Measurements from ENCODE around the gene RAB40C. TPM values are rescaled to one million over a fixed set of nuclear protein-coding genes. Genes with fewer than 3 reads are reported as not detected.

RAB40C gene
- total and polyA plus RNA-seq, 9 of the 15 experiments (the other 6 are each of a cell fraction or from before 2014, with no cell fraction given), result 0.17 to 23.4 (median 8.7) TPM

GRCh38 chr16:589658-590187, at the start of gene RAB40C (continued):
- TF ChIP-seq, protein P1, sequence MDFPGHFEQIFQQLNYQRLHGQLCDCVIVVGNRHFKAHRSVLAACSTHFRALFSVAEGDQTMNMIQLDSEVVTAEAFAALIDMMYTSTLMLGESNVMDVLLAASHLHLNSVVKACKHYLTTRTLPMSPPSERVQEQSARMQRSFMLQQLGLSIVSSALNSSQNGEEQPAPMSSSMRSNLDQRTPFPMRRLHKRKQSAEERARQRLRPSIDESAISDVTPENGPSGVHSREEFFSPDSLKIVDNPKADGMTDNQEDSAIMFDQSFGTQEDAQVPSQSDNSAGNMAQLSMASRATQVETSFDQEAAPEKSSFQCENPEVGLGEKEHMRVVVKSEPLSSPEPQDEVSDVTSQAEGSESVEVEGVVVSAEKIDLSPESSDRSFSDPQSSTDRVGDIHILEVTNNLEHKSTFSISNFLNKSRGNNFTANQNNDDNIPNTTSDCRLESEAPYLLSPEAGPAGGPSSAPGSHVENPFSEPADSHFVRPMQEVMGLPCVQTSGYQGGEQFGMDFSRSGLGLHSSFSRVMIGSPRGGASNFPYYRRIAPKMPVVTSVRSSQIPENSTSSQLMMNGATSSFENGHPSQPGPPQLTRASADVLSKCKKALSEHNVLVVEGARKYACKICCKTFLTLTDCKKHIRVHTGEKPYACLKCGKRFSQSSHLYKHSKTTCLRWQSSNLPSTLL (IDR thresholded peaks at IDR 0.05), result no peak
- TF ChIP-seq HDAC8 (tag; IDR thresholded peaks at IDR 0.05) (no peak), ZNF41 (CRISPR knock-in tag; conservative IDR thresholded peaks at IDR 0.05) (no peak), LCOR (CRISPR knock-in tag; IDR thresholded peaks at IDR 0.05) (no peak), BMI1 (IDR thresholded peaks at IDR 0.05; ENCODE audit: low read length) (no peak), SMAD2 (IDR thresholded peaks at IDR 0.05; ENCODE audit: low read depth, low read length) (no peak), MAZ (CRISPR knock-in tag; conservative IDR thresholded peaks at IDR 0.05 in 1 of 2, IDR thresholded peaks at IDR 0.05 in 1 of 2) (peak; percentile 43 to 54; a peak in 2 of 4 replicates), PRDM10 (IDR thresholded peaks at IDR 0.05; ENCODE audit: partially characterized antibody) (peak; percentile 81), ZNF830 (CRISPR knock-in tag; IDR thresholded peaks at IDR 0.05) (no peak), ZBTB7A (IDR thresholded peaks at IDR 0.05; ENCODE audit: borderline replicate concordance, control insufficient read depth, low read depth, low read length) (peak; percentile 29; the same call in 1 of the 2 replicates), HSF4 (CRISPR knock-in tag; IDR thresholded peaks at IDR 0.05; ENCODE audit: borderline replicate concordance) (no peak), PRPF4 (IDR thresholded peaks at IDR 0.05; ENCODE audit: insufficient read depth, low read depth, low read length, poor library complexity, severe bottlenecking) (no peak)
- TF ChIP-seq, protein P2, sequence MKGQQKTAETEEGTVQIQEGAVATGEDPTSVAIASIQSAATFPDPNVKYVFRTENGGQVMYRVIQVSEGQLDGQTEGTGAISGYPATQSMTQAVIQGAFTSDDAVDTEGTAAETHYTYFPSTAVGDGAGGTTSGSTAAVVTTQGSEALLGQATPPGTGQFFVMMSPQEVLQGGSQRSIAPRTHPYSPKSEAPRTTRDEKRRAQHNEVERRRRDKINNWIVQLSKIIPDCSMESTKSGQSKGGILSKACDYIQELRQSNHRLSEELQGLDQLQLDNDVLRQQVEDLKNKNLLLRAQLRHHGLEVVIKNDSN (CRISPR knock-in tag; IDR thresholded peaks at IDR 0.05), result no peak
- TF ChIP-seq, protein P3, sequence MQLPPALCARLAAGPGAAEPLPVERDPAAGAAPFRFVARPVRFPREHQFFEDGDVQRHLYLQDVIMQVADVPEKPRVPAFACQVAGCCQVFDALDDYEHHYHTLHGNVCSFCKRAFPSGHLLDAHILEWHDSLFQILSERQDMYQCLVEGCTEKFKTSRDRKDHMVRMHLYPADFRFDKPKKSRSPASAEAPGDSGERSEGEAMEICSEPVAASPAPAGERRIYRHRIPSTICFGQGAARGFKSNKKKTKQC (CRISPR knock-in tag; IDR thresholded peaks at IDR 0.05), result no peak
- TF ChIP-seq, protein P4, sequence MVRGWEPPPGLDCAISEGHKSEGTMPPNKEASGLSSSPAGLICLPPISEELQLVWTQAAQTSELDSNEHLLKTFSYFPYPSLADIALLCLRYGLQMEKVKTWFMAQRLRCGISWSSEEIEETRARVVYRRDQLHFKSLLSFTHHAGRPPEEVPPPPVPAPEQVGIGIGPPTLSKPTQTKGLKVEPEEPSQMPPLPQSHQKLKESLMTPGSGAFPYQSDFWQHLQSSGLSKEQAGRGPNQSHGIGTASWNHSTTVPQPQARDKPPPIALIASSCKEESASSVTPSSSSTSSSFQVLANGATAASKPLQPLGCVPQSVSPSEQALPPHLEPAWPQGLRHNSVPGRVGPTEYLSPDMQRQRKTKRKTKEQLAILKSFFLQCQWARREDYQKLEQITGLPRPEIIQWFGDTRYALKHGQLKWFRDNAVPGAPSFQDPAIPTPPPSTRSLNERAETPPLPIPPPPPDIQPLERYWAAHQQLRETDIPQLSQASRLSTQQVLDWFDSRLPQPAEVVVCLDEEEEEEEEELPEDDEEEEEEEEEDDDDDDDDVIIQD (CRISPR knock-in tag; IDR thresholded peaks at IDR 0.05), result no peak
- TF ChIP-seq, protein P5, sequence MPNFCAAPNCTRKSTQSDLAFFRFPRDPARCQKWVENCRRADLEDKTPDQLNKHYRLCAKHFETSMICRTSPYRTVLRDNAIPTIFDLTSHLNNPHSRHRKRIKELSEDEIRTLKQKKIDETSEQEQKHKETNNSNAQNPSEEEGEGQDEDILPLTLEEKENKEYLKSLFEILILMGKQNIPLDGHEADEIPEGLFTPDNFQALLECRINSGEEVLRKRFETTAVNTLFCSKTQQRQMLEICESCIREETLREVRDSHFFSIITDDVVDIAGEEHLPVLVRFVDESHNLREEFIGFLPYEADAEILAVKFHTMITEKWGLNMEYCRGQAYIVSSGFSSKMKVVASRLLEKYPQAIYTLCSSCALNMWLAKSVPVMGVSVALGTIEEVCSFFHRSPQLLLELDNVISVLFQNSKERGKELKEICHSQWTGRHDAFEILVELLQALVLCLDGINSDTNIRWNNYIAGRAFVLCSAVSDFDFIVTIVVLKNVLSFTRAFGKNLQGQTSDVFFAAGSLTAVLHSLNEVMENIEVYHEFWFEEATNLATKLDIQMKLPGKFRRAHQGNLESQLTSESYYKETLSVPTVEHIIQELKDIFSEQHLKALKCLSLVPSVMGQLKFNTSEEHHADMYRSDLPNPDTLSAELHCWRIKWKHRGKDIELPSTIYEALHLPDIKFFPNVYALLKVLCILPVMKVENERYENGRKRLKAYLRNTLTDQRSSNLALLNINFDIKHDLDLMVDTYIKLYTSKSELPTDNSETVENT (CRISPR knock-in tag; IDR thresholded peaks at IDR 0.05), result no peak
